ENCODE data around the gene ABCA4.

GRCh38 chr1:94012708-94013366 is 108.1 kb downstream of the ABCA4 start:
- TF ChIP-seq CTCF (IDR thresholded peaks at IDR 0.05) (no peak), POLR2A (IDR thresholded peaks at IDR 0.05) (no peak), EP300 (IDR thresholded peaks at IDR 0.05) (no peak)
